Keratinocyte (primary cell): Measurements from ENCODE around the gene SOX8. TPM values are rescaled to one million over a fixed set of nuclear protein-coding genes. Genes with fewer than 3 reads are reported as not detected.

Experiments
- DNase-seq: peaks from one replicate; pipeline ENCODE4 v3.0.0-alpha.2; 2011; ENCODE audit warnings: low read depth, missing footprints, low spot score
- FAIRE-seq: peaks from 2 replicates; lab custom pipeline; 2011; peaks lifted over from hg19 to GRCh38; lab: Jason Lieb, UNC
- H2AFZ ChIP-seq: 2 replicates; pipeline ENCODE4 v1.6.0; 2012; ENCODE audit warnings: low read length, control low read depth, inconsistent platforms; ENCODE audit not compliant: control insufficient read depth
- H3K27ac ChIP-seq: 2 replicates; pipeline ENCODE4 v1.5.1; 2011; ENCODE audit warnings: low read length; ENCODE audit not compliant: control insufficient read depth, insufficient read depth
- H3K27me3 ChIP-seq: 3 replicates; pipeline ENCODE4 v1.6.0; 2011; ENCODE audit warnings: low read length; ENCODE audit not compliant: control insufficient read depth, insufficient read depth; ENCODE audit errors: extremely low read depth
- H3K36me3 ChIP-seq, 2 experiments: 2 replicates in 1 of 2; 3 replicates in 1 of 2; pipeline ENCODE4 v1.5.1; 2011; ENCODE audit warnings: low read length in 2 of 2, mild to moderate bottlenecking in 1 of 2; ENCODE audit not compliant: control insufficient read depth in 2 of 2, insufficient read depth in 2 of 2; ENCODE audit errors: extremely low read depth in 1 of 2
- H3K4me1 ChIP-seq: 3 replicates; pipeline ENCODE4 v1.5.1; 2011; ENCODE audit warnings: low read length; ENCODE audit not compliant: control insufficient read depth, insufficient read depth; ENCODE audit errors: extremely low read depth
- H3K4me2 ChIP-seq: 3 replicates; pipeline ENCODE4 v1.6.0; 2011; ENCODE audit warnings: low read depth, low read length; ENCODE audit not compliant: control insufficient read depth, insufficient read depth; ENCODE audit errors: extremely low read depth
- H3K4me3 ChIP-seq, 3 experiments: fragments of 200-600 bp in 1 of 3; sonication (generic) in 1 of 3; 2 replicates in 2 of 3; 3 replicates in 1 of 3; pipeline ENCODE4 v1.5.1; 2011 to 2016; ENCODE audit warnings: low read length in 3 of 3, mild to moderate bottlenecking in 3 of 3, control low read depth in 2 of 3, inconsistent platforms in 1 of 3, low read depth in 1 of 3, mixed read lengths in 1 of 3, mixed run types in 1 of 3, moderate library complexity in 1 of 3; ENCODE audit not compliant: control insufficient read depth in 2 of 3, insufficient read depth in 2 of 3; ENCODE audit errors: extremely low read depth in 1 of 3
- H3K79me2 ChIP-seq: 2 replicates; pipeline ENCODE4 v1.6.0; 2012; ENCODE audit warnings: low read length; ENCODE audit not compliant: control insufficient read depth, insufficient read depth
- H3K9ac ChIP-seq: 3 replicates; pipeline ENCODE4 v1.6.0; 2011; ENCODE audit warnings: low read length; ENCODE audit not compliant: control insufficient read depth, insufficient read depth; ENCODE audit errors: extremely low read depth
- H3K9me1 ChIP-seq: 3 replicates; pipeline ENCODE4 v1.6.0; 2011; ENCODE audit warnings: low read length; ENCODE audit not compliant: control insufficient read depth, insufficient read depth; ENCODE audit errors: extremely low read depth
- H3K9me3 ChIP-seq: 2 replicates; pipeline ENCODE4 v1.5.1; 2012; ENCODE audit warnings: low read depth, low read length; ENCODE audit not compliant: control insufficient read depth
- H4K20me1 ChIP-seq: 3 replicates; pipeline ENCODE4 v1.6.0; 2011; ENCODE audit warnings: low read length; ENCODE audit not compliant: control insufficient read depth, insufficient read depth; ENCODE audit errors: extremely low read depth
- CTCF ChIP-seq, 3 experiments: IDR thresholded peaks in 1 of 3; conservative IDR thresholded peaks in 1 of 3; optimal IDR thresholded peaks in 1 of 3; 2 replicates in 2 of 3; 3 replicates in 1 of 3; pipeline versions ENCODE3 to v1.5.1; 2011; ENCODE audit warnings: low read length in 3 of 3, mild to moderate bottlenecking in 3 of 3, moderate library complexity in 2 of 3, control low read depth in 1 of 3, inconsistent platforms in 1 of 3; ENCODE audit not compliant: insufficient read depth in 2 of 3; ENCODE audit errors: extremely low read depth in 1 of 3
- EZH2 ChIP-seq: IDR thresholded peaks from one replicate; pipeline ENCODE4 v1.6.1; 2012; ENCODE audit warnings: inconsistent platforms, mild to moderate bottlenecking, low read length, moderate library complexity
- dilution Hi-C: fragments of 300-500 bp; cut with MboI; formaldehyde crosslinking; loops from one replicate; pipeline ENCODE4 v1.7.0; 2020; ENCODE audit warnings: low sequenced_read_pairs; ENCODE audit not compliant: extremely low pct_ligation_motif_present
- polyA plus RNA-seq, 5 experiments: library from polyadenylated mRNA; depleted of rRNA in 3 of 5; stranded (reverse) in 3 of 5; stranded (forward) in 1 of 5; unstranded in 1 of 5; fragments of >200 nt; gene quantifications; 1 replicate in 1 of 5; 2 replicates in 3 of 5; 3 replicates in 1 of 5; pipeline versions ENCODE4 v1.2.1 to v1.2.3, GENCODE V29; 2011 to 2012; ENCODE audit warnings: missing spikeins in 2 of 5, low read depth in 1 of 5, low replicate concordance in 1 of 5

Gene SOX8
- polyA plus RNA-seq, 1 donor (not counting 4 experiments of a cell fraction or from before 2014, with no cell fraction given), result 0.03 TPM

GRCh38 chr16:974611-975261 lies 6.8 kb upstream of the SOX8 start:
- Histone ChIP-seq H3K27me3 (peaks cover 20% of the 10 kb centered on the region), H3K4me1 (peaks cover 4% of the 10 kb centered on the region), H3K4me3 (no peak overlapping the region), H3K4me2 (no peak overlapping the region), H3K36me3 (no peaks in the 10 kb centered on the region), H3K9ac (no peak overlapping the region), H3K27ac (no peak overlapping the region), H3K79me2 (no peaks in the 10 kb centered on the region), H4K20me1 (no peaks in the 10 kb centered on the region), H3K9me3 (peaks cover 2% of the 10 kb centered on the region), H3K9me1 (no peaks in the 10 kb centered on the region), H2AFZ (no peak overlapping the region)
- dilution Hi-C loops, result no loop called here
- no peak for TF ChIP-seq CTCF (optimal IDR thresholded peaks at IDR 0.05 in 1 of 3, IDR thresholded peaks at IDR 0.05 in 1 of 3, conservative IDR thresholded peaks at IDR 0.05 in 1 of 3; ENCODE audit: extremely low read depth in 1 of 3, insufficient read depth in 2 of 3, low read length in 3 of 3)
- no peak for TF ChIP-seq EZH2
- no peak for DNase-seq
- FAIRE-seq, result no peak

GRCh38 chr16:975291-975690 lies 6.3 kb upstream of the SOX8 start:
- FAIRE-seq, result no peak

More at GRCh38 chr16:975291-975690, 6.3 kb upstream of the SOX8 start:
- Histone ChIP-seq H3K79me2 (no peaks in the 10 kb centered on the region), H3K9me1 (no peaks in the 10 kb centered on the region), H4K20me1 (no peaks in the 10 kb centered on the region), H3K27ac (no peak overlapping the region), H3K27me3 (peaks cover 25% of the 10 kb centered on the region), H2AFZ (no peak overlapping the region), H3K4me3 (no peak overlapping the region), H3K4me2 (no peak overlapping the region), H3K9me3 (peaks cover 2% of the 10 kb centered on the region), H3K4me1 (no peaks in the 10 kb centered on the region), H3K36me3 (no peaks in the 10 kb centered on the region), H3K9ac (no peak overlapping the region)
- TF ChIP-seq CTCF (optimal IDR thresholded peaks at IDR 0.05 in 1 of 3, IDR thresholded peaks at IDR 0.05 in 1 of 3, conservative IDR thresholded peaks at IDR 0.05 in 1 of 3; ENCODE audit: extremely low read depth in 1 of 3, insufficient read depth in 2 of 3, low read length in 3 of 3) (no peak), EZH2 (no peak)
- no peak for DNase-seq
- dilution Hi-C loops, result no loop called here
